ENCODE measurements around the gene FCHO1.

The FCHO1 gene

GRCh38 chr19:17766543-17767131 is 15.4 kb downstream of the FCHO1 start:
- no peaks in the 10 kb centered on the region for H3K36me3 ChIP-seq (ENCODE audit: control insufficient read depth, insufficient read depth, low read length)
- H2AFZ ChIP-seq, result peak overlapping the region; percentile 76
- no peaks in the 10 kb centered on the region for H3K27me3 ChIP-seq (ENCODE audit: control insufficient read depth, insufficient read depth, low read length)
- H3K4me1 ChIP-seq, result no peaks in the 10 kb centered on the region
- no peaks in the 10 kb centered on the region for H3K9me3 ChIP-seq (ENCODE audit: control insufficient read depth, low read length)
- no peak overlapping the region for H3K27ac ChIP-seq
- no peak overlapping the region for H3K9ac ChIP-seq
- H3K79me2 ChIP-seq, result no peaks in the 10 kb centered on the region
- no peak overlapping the region for H3K4me3 ChIP-seq (ENCODE audit: low read depth, low read length)
- TF ChIP-seq, protein P1, sequence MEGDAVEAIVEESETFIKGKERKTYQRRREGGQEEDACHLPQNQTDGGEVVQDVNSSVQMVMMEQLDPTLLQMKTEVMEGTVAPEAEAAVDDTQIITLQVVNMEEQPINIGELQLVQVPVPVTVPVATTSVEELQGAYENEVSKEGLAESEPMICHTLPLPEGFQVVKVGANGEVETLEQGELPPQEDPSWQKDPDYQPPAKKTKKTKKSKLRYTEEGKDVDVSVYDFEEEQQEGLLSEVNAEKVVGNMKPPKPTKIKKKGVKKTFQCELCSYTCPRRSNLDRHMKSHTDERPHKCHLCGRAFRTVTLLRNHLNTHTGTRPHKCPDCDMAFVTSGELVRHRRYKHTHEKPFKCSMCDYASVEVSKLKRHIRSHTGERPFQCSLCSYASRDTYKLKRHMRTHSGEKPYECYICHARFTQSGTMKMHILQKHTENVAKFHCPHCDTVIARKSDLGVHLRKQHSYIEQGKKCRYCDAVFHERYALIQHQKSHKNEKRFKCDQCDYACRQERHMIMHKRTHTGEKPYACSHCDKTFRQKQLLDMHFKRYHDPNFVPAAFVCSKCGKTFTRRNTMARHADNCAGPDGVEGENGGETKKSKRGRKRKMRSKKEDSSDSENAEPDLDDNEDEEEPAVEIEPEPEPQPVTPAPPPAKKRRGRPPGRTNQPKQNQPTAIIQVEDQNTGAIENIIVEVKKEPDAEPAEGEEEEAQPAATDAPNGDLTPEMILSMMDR (IDR thresholded peaks at IDR 0.05), result peak; percentile 88
- peak overlapping the region; percentile 55 for H3K4me2 ChIP-seq (ENCODE audit: low read length)

GRCh38 chr19:17767559-17767958 is 16.3 kb downstream of the FCHO1 start:
- H3K36me3 ChIP-seq (ENCODE audit: control insufficient read depth, insufficient read depth, low read length), result no peaks in the 10 kb centered on the region
- H2AFZ ChIP-seq, result no peak overlapping the region
- no peak overlapping the region for H3K27ac ChIP-seq
- H3K4me3 ChIP-seq (ENCODE audit: low read depth, low read length), result no peak overlapping the region
- no peaks in the 10 kb centered on the region for H3K27me3 ChIP-seq (ENCODE audit: control insufficient read depth, insufficient read depth, low read length)
- H3K9ac ChIP-seq, result no peak overlapping the region
- TF ChIP-seq, protein P1 (IDR thresholded peaks at IDR 0.05), result no peak
- H3K79me2 ChIP-seq, result no peaks in the 10 kb centered on the region
- no peaks in the 10 kb centered on the region for H3K9me3 ChIP-seq (ENCODE audit: control insufficient read depth, low read length)
- no peak overlapping the region for H3K4me2 ChIP-seq (ENCODE audit: low read length)
- no peaks in the 10 kb centered on the region for H3K4me1 ChIP-seq

GRCh38 chr19:17770613-17771012 is 19.3 kb downstream of the FCHO1 start:
- Histone ChIP-seq H3K79me2 (no peaks in the 10 kb centered on the region), H3K27ac (no peak overlapping the region), H3K4me3 (ENCODE audit: low read depth, low read length) (no peak overlapping the region), H2AFZ (no peak overlapping the region), H3K4me2 (ENCODE audit: low read length) (no peak overlapping the region), H3K4me1 (no peaks in the 10 kb centered on the region), H3K9me3 (ENCODE audit: control insufficient read depth, low read length) (no peaks in the 10 kb centered on the region), H3K36me3 (ENCODE audit: control insufficient read depth, insufficient read depth, low read length) (no peaks in the 10 kb centered on the region), H3K27me3 (ENCODE audit: control insufficient read depth, insufficient read depth, low read length) (no peaks in the 10 kb centered on the region), H3K9ac (no peak overlapping the region)
- TF ChIP-seq, protein P1 (IDR thresholded peaks at IDR 0.05), result no peak

DNA sequence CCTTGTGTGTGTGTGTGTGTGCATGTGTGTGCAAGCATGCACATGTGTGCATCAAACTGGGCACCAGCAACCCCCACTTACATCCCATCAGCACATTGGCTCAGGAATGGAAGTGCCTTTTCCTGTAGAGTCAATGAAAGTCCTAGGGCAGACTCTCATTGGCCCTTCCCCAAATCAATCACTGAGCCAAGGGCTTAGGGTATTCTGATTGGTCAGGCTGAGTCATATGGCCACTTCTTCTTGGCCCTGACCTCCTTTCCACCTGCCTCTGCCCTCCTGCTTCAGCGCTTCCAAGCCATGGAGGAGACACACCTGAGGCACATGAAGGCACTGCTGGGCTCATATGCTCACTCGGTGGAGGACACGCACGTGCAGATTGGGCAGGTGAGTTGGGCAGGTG is 20.9 kb downstream of the FCHO1 start:
- H3K9ac ChIP-seq, result no peak overlapping the region
- TF ChIP-seq, protein P1 (IDR thresholded peaks at IDR 0.05), result no peak
- H3K79me2 ChIP-seq, result no peaks in the 10 kb centered on the region
- no peak overlapping the region for H3K27ac ChIP-seq
- no peaks in the 10 kb centered on the region for H3K36me3 ChIP-seq (ENCODE audit: control insufficient read depth, insufficient read depth, low read length)
- no peak overlapping the region for H2AFZ ChIP-seq
- H3K9me3 ChIP-seq (ENCODE audit: control insufficient read depth, low read length), result no peaks in the 10 kb centered on the region
- no peak overlapping the region for H3K4me2 ChIP-seq (ENCODE audit: low read length)
- no peaks in the 10 kb centered on the region for H3K27me3 ChIP-seq (ENCODE audit: control insufficient read depth, insufficient read depth, low read length)
- no peak overlapping the region for H3K4me3 ChIP-seq (ENCODE audit: low read depth, low read length)
- H3K4me1 ChIP-seq, result no peaks in the 10 kb centered on the region

- no peaks in the 10 kb centered on the region for H3K36me3 ChIP-seq (ENCODE audit: control insufficient read depth, insufficient read depth, low read length)
- TF ChIP-seq, protein P1 (IDR thresholded peaks at IDR 0.05), result peak; percentile 36
Measured at GRCh38 chr19:17775245-17775927, 24.1 kb downstream of the FCHO1 start.

More at GRCh38 chr19:17775245-17775927, 24.1 kb downstream of the FCHO1 start:
- H3K4me2 ChIP-seq (ENCODE audit: low read length), result no peak overlapping the region
- H3K4me3 ChIP-seq (ENCODE audit: low read depth, low read length), result no peak overlapping the region
- no peak overlapping the region for H3K27ac ChIP-seq
- H3K4me1 ChIP-seq, result peaks cover 4% of the 10 kb centered on the region
- no peak overlapping the region for H2AFZ ChIP-seq
- no peaks in the 10 kb centered on the region for H3K9me3 ChIP-seq (ENCODE audit: control insufficient read depth, low read length)
- no peak overlapping the region for H3K9ac ChIP-seq
- H3K79me2 ChIP-seq, result no peaks in the 10 kb centered on the region
- no peaks in the 10 kb centered on the region for H3K27me3 ChIP-seq (ENCODE audit: control insufficient read depth, insufficient read depth, low read length)

All from parathyroid adenoma (tissue), 2 donors.